Right ventricle myocardium superior (tissue), 1 donor: ENCODE measurements around the gene CFAP90. TPM values are rescaled to one million over a fixed set of nuclear protein-coding genes. Genes with fewer than 3 reads are reported as not detected.

Experiments used
- ATAC-seq: fragments of 200-7000 bp; cut with Tn5 transposase; one replicate; pipeline ENCODE4 v1.9.1; 2020; ENCODE audit warnings: mild to moderate bottlenecking; ENCODE audit not compliant: poor library complexity
- DNase-seq: peaks from one replicate; pipeline ENCODE4 v3.0.0-alpha.2; 2020
- intact Hi-C: fragments of 100-400 bp; cut with DNase I; formaldehyde crosslinking; loops from one replicate; pipeline ENCODE4 v1.11.2; 2022
- total RNA-seq: library from RNA; stranded (reverse); fragmentation: NEBNext Ultra II Directional; extraction: Animal tissue kit (Norgen Biotek cat#: 25700); gene quantifications from one replicate; pipeline ENCODE4 v1.2.1, GENCODE V29; 2021
- donor health status: DM: no; HTN: yes; CAD: no; lungs with severe emphysema.

CFAP90 gene
- total RNA-seq, 1 donor from 2014 or later: not detected

- intact Hi-C loops: no loop called here
- no peak for ATAC-seq
- no peak for DNase-seq
Measured at GRCh38 chr5:7794311-7794710, 56.6 kb downstream of the CFAP90 start.

- DNase-seq (no peak), ATAC-seq (no peak)
- intact Hi-C loops: no loop called here
Measured at GRCh38 chr5:7793895-7794294, 57.0 kb downstream of the CFAP90 start.

- intact Hi-C loops: no loop called here
- no peak for DNase-seq
- ATAC-seq: no peak
Measured at GRCh38 chr5:7789567-7789966, 61.4 kb downstream of the CFAP90 start.

- DNase-seq (no peak), ATAC-seq (no peak)
- intact Hi-C loops: no loop called here
Measured at GRCh38 chr5:7787770-7788169, 63.2 kb downstream of the CFAP90 start.

GRCh38 chr5:7784683-7785380 is 66.1 kb downstream of the CFAP90 start:
- ATAC-seq: no peak
- DNase-seq: no peak
- intact Hi-C loops: no loop called here

GRCh38 chr5:7781899-7782298 is 69.0 kb downstream of the CFAP90 start:
- DNase-seq (no peak), ATAC-seq (no peak)
- intact Hi-C loops: no loop called here

Other genes starting within 250 kb of the CFAP90 start
- 4.7 TPM for gene FASTKD3, start 17.9 kb upstream of the CFAP90 start, total RNA-seq
- 28.2 TPM for gene MTRR, start 18.0 kb upstream of the CFAP90 start, total RNA-seq